ENCODE results near the gene RPTN. TPM values are rescaled to one million over a fixed set of nuclear protein-coding genes. Genes with fewer than 3 reads are reported as not detected.
A peak's percentile ranks its signal among the peaks of the same experiment; 100 is the strongest.

RPTN gene
- total RNA-seq, 2 experiments from 2014 or later: not detected

GRCh38 chr1:152115344-152115743 is 43.7 kb downstream of the RPTN start, which contains the start of gene TCHH:
Gene TCHH, minus strand, starts transcription at chr1:152115444. Its CDS starts 1,364 bp downstream, at chr1:152114080.
- H3K27me3 Mint-ChIP-seq: peaks cover 41% of the 10 kb centered on the region
- H3K9me3 Mint-ChIP-seq: no peaks in the 10 kb centered on the region
- ChIA-PET CTCF (no interaction called here), POLR2A (no interaction called here)
- H3K4me1 Mint-ChIP-seq: no peaks in the 10 kb centered on the region
- no peak within 1 kb of the TSS for H3K4me3 Mint-ChIP-seq
- peaks cover 3% of the 10 kb centered on the region for H3K36me3 Mint-ChIP-seq (ENCODE audit: low read depth)
- DNase-seq: no peak
- no peak within 1 kb of the TSS for H3K27ac Mint-ChIP-seq

DNA sequence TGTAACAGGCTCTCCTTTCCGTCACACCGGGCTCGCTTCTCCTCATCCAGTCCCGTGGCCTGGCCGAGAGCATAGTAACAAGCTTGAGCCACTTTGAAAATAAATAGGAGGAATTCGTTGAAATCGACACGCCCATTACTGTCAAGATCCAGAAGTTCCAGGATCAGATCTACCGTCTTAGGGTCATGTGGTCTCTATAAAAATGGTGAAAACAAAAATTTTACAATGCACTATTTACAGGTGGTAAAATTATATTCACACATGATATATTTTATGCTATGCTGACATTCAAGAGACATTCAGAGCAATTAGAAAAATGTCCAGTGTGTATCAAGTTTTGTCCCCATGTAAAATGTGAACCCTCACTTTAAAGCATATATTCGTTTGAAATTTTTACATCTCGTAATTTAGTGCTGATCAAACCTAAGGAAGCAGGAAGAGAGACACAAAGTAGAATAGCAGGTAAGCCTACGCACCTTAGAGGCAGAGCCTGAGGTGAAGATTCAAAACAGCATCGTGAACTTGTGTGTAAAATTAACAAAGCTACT is 46.1 kb downstream of the RPTN start:
- POLR2A ChIA-PET: no interaction called here
- Mint-ChIP-seq H3K27ac (no peak overlapping the region), H3K4me3 (no peak overlapping the region), H3K27me3 (peaks cover 21% of the 10 kb centered on the region), H3K4me1 (no peaks in the 10 kb centered on the region), H3K36me3 (ENCODE audit: low read depth) (peaks cover 3% of the 10 kb centered on the region), H3K9me3 (no peaks in the 10 kb centered on the region)
- CTCF ChIA-PET: no interaction called here
- DNase-seq: no peak

DNA sequence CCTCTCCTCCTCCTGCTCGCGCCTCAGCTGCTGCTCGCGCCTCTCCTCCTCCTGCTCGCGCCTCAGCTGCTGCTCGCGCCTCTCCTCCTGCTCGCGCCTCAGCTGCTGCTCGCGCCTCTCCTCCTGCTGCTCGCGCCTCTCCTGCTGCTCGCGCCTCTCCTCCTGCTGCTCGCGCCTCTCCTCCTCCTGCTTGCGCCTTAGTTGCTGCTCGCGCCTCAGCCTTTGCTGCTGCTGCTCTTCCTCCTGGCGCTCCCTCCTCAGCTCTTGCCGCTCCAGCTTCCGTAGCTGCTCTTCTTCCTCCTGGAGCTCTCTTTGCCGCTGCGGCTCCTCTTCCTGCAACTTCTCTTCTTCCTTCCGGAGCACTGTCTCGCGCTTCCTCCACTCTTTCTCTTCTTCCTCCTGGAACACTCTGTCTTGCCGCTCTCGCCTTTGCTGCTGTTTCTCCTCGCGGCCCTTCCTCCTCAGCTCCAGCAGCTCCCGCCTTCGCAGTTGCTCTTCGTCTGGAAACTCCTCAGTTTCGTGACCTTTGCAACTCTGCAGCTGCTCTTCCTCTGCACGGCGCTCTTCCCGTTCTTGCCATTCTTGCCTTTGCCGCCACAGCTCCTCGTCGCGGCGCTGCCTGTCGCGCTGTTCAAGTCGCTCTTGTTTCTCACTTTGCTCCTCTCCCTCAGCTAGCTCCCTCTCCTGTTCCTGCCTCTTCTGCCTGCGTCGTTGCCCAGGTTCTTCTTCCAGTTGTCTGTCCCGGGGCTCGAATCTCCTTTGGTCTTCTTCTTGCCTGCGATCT is 46.7 kb downstream of the RPTN start:
- Mint-ChIP-seq H3K9me3 (no peaks in the 10 kb centered on the region), H3K4me1 (no peaks in the 10 kb centered on the region), H3K4me3 (no peak overlapping the region), H3K27me3 (peaks cover 18% of the 10 kb centered on the region), H3K36me3 (ENCODE audit: low read depth) (peaks cover 3% of the 10 kb centered on the region), H3K27ac (no peak overlapping the region)
- ChIA-PET CTCF (interaction anchor here (0.7 to 1.0 kb wide), 2 partner anchors 48 to 72 kb away, joined by 3 to 5 read pairs; no protein-coding TSS in a partner anchor), POLR2A (interaction anchor here (0.6 kb wide), 1 partner anchor 55 kb away, joined by 3 read pairs; no protein-coding TSS in a partner anchor)
- DNase-seq: no peak

- ChIA-PET CTCF (interaction anchor here (0.7 to 2.1 kb wide), 7 partner anchors 13 to 77 kb away, joined by 3 to 8 read pairs (median 3); no protein-coding TSS in a partner anchor), POLR2A (interaction anchor here (0.6 kb wide), 1 partner anchor 55 kb away, joined by 3 read pairs; no protein-coding TSS in a partner anchor)
- peaks cover 11% of the 10 kb centered on the region for H3K27me3 Mint-ChIP-seq
- no peak overlapping the region for H3K4me3 Mint-ChIP-seq
- peak; percentile 37 for DNase-seq
- H3K27ac Mint-ChIP-seq: no peak overlapping the region
- no peaks in the 10 kb centered on the region for H3K4me1 Mint-ChIP-seq
- H3K9me3 Mint-ChIP-seq: no peaks in the 10 kb centered on the region
- H3K36me3 Mint-ChIP-seq (ENCODE audit: low read depth): peaks cover 3% of the 10 kb centered on the region
Measured at GRCh38 chr1:152111515-152111968, 47.5 kb downstream of the RPTN start.

GRCh38 chr1:152110860-152111514 is 48.0 kb downstream of the RPTN start:
- POLR2A ChIA-PET: no interaction called here

DNA sequence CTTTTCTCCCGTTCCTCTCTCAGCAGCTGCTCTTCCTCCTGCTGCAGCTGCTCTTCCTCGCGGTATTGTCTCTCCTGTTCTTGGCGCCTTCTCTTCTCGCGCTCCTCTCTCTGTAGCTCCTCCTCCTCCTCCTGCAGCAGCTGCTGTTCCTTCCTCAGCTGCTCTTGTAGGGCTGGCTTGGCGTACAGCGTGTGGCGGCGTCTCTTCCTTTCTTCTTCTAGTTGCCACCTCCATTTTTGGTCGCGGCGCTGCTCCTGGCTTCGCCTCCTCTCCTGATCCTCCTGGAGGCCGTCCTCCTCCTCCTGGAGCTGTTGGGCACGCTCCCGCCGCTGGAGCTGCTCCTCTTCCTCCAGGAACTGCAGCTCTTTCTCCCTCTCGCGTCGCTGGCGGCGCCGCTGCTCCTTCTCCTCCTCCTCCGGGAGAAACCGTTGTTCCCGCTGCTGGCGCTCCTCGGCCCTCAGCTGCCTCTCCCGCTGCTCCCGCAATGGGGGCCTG is 48.6 kb downstream of the RPTN start:
- no peak overlapping the region for H3K4me3 Mint-ChIP-seq
- H3K27ac Mint-ChIP-seq: no peak overlapping the region
- ChIA-PET CTCF (interaction anchor here (0.6 to 2.1 kb wide), 8 partner anchors 12 to 348 kb away, joined by 3 to 8 read pairs (median 4); no protein-coding TSS in a partner anchor), POLR2A (no interaction called here)
- no peaks in the 10 kb centered on the region for H3K4me1 Mint-ChIP-seq
- H3K27me3 Mint-ChIP-seq: peaks cover 10% of the 10 kb centered on the region
- H3K9me3 Mint-ChIP-seq: no peaks in the 10 kb centered on the region
- peaks cover 3% of the 10 kb centered on the region for H3K36me3 Mint-ChIP-seq (ENCODE audit: low read depth)
- DNase-seq: peak; percentile 31

More at GRCh38 chr1:152110860-152111514, 48.0 kb downstream of the RPTN start:
- peaks cover 3% of the 10 kb centered on the region for H3K36me3 Mint-ChIP-seq (ENCODE audit: low read depth)
- H3K27ac Mint-ChIP-seq: no peak overlapping the region
- H3K9me3 Mint-ChIP-seq: no peaks in the 10 kb centered on the region
- peaks cover 10% of the 10 kb centered on the region for H3K27me3 Mint-ChIP-seq
- H3K4me3 Mint-ChIP-seq: no peak overlapping the region
- no peaks in the 10 kb centered on the region for H3K4me1 Mint-ChIP-seq
- CTCF ChIA-PET: interaction anchor here (0.6 to 2.1 kb wide), 7 partner anchors 13 to 348 kb away, joined by 3 to 8 read pairs (median 4); no protein-coding TSS in a partner anchor
- DNase-seq: peak; percentile 33

GRCh38 chr1:152109998-152110294 is 49.1 kb downstream of the RPTN start:
- no peaks in the 10 kb centered on the region for H3K9me3 Mint-ChIP-seq
- no peaks in the 10 kb centered on the region for H3K4me1 Mint-ChIP-seq
- peaks cover 14% of the 10 kb centered on the region for H3K27me3 Mint-ChIP-seq
- CTCF ChIA-PET: interaction anchor here (0.6 to 2.1 kb wide), 8 partner anchors 12 to 349 kb away, joined by 3 to 8 read pairs (median 4); no protein-coding TSS in a partner anchor
- DNase-seq: no peak
- no peak overlapping the region for H3K4me3 Mint-ChIP-seq
- no peak overlapping the region for H3K27ac Mint-ChIP-seq
- peaks cover 3% of the 10 kb centered on the region for H3K36me3 Mint-ChIP-seq (ENCODE audit: low read depth)
- POLR2A ChIA-PET: no interaction called here

DNA sequence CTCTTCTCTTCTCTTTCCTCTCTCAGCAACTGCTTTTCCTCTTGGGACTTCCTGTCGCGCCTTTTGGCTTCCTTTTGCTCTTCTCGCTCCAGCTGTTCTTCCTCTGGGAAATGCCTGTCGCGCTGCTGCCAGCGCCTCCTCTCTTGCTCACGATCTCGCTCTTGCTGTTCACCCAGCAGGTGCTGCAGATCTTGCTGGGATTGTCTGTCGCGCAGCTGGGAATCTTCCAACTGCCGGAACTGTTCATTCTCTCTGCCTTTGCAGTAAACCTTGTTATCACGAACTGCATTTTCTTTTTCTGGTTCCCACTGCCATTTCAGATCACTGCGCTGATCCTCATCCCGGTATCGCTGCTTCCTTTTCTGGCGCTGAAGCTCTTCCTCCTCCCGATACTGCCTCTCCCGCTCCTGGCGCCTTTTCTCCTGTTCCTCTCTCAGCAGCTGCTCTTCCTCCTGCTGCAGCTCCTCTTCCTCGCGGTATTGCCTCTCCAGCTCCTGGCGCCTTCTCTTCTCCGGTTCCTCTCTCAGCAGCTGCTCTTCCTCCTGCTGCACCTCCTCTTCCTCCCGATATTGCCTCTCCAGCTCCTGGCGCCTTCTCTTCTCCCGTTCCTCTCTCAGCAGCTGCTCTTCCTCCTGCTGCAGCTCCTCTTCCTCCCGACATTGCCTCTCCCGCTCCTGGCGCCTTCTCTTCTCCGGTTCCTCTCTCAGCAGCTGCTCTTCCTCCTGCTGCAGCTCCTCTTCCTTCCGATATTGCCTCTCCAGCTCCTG is 49.6 kb downstream of the RPTN start:
- Mint-ChIP-seq H3K4me3 (no peak overlapping the region), H3K36me3 (ENCODE audit: low read depth) (peaks cover 3% of the 10 kb centered on the region), H3K27ac (no peak overlapping the region), H3K9me3 (no peaks in the 10 kb centered on the region), H3K4me1 (no peaks in the 10 kb centered on the region), H3K27me3 (peaks cover 19% of the 10 kb centered on the region)
- DNase-seq: no peak
- CTCF ChIA-PET: interaction anchor here (0.6 to 2.1 kb wide), 10 partner anchors 10 to 349 kb away, joined by 3 to 8 read pairs (median 4); no protein-coding TSS in a partner anchor
- POLR2A ChIA-PET: no interaction called here

DNA sequence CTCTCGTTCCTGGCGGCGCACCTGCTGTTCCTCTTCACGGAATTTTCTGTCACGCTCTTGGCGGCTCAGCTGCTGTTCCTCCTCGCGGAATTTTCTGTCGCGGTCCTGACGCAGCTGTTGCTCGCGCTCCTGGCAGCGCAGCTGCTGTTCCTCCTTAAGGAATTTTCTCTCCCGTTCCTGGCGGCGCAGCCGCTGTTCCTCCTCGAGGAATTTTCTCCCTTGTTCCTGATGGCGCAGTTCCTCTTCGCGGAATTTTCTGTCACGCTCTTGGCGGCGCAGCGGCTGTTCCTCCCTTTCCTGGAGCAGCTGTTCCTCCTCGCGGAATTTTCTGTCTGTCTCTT is 50.2 kb downstream of the RPTN start:
- Mint-ChIP-seq H3K27me3 (peaks cover 20% of the 10 kb centered on the region), H3K4me3 (no peak overlapping the region), H3K27ac (no peak overlapping the region), H3K9me3 (no peaks in the 10 kb centered on the region), H3K4me1 (no peaks in the 10 kb centered on the region), H3K36me3 (ENCODE audit: low read depth) (peaks cover 2% of the 10 kb centered on the region)
- no peak for DNase-seq
- CTCF ChIA-PET: interaction anchor here (0.6 to 1.8 kb wide), 4 partner anchors 10 to 32 kb away, joined by 3 to 5 read pairs (median 3); no protein-coding TSS in a partner anchor
- POLR2A ChIA-PET: no interaction called here

DNA sequence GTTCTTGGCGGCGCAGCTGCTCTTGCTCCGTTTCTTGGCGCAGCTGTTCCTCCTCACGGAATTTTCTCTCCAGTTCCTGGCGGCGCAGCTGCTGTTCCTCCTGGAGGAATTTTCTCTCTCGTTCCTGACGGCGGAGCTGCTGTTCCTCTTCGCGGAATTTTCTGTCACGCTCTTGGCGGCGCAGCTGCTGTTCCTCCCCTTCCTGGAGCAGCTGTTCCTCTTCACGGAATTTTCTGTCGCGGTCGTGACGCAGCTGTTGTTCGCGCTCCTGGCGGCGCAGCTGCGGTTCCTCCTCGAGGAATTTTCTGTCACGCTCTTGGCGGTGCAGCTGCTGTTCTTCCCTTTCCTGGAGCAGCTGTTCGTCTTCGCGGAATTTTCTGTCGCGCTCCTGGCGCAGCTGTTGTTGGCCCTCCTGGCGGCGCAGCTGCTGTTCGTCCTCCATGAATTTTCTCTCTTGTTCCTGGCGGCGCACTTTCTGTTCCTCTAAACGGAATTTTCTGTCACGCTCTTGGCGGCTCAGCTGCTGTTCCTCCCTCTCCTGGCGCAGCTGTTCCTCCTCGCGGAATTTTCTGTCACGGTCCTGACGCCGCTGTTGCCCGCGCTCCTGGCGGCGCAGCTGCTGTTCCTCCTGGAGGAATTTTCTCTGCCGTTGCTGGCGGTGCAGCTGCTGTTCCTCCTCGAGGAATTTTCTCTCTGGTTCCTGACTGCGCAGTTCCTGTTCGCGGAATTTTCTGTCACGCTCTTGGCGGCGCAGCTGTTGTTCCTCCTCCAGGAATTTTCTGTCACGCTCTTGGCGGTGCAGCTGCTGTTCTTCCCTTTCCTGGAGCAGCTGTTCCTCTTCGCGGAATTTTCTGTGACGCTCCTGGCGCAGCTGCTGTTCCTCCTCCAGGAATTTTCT is 50.8 kb downstream of the RPTN start:
- Mint-ChIP-seq H3K36me3 (ENCODE audit: low read depth) (no peaks in the 10 kb centered on the region), H3K9me3 (no peaks in the 10 kb centered on the region), H3K4me1 (no peaks in the 10 kb centered on the region), H3K27ac (no peak overlapping the region), H3K27me3 (peaks cover 24% of the 10 kb centered on the region), H3K4me3 (no peak overlapping the region)
- CTCF ChIA-PET: interaction anchor here (0.6 to 1.8 kb wide), 4 partner anchors 11 to 31 kb away, joined by 3 to 5 read pairs (median 3); no protein-coding TSS in a partner anchor
- no peak for DNase-seq
- POLR2A ChIA-PET: no interaction called here

DNA sequence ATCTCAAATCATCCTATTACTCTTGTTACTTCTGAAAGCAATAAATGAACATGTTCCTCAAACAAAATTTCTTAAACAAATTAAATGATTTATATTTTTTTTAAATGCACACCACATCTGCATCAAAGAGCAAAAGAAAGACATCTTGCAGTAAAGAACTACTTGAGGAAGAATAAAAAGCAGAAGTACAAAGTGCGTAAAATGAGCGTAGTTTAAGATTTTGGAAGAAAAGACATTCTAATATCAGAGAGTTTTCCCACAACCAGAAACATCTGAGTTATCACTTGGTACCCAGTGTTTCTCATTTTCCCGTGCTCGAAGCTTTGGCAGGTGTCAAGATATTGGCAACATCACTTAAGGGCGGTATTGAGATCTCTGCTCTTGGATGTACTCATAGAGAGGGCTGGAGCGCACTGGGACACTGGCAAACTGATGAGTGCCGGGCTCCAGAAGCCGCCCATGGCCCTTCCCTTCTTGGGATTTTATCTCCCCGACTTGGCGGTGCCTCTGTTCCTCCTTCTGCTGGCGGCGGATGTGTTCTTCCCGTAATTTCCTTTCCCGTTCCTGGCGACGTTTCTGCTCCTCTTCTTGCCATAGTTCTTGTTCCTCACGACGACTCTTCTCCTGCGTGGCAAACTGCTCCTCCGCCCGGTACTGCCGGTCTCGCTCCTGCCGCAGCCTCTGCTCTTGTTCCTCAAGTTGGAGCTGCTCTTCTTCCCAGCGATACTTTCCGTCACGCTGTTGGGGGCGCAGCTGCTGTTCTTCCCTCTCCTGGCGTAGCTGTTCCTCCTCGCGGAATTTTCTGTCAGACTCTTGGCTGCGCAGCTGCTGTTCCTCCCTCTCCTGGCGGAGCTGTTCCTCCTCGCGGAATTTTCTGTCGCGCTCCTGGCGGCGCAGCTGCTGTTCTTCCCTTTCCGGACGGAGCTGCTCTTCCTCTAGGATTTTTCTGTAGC is 51.7 kb downstream of the RPTN start:
- Mint-ChIP-seq H3K4me3 (peak overlapping the region; percentile 21), H3K27me3 (peaks cover 30% of the 10 kb centered on the region), H3K27ac (no peak overlapping the region), H3K9me3 (no peaks in the 10 kb centered on the region), H3K4me1 (no peaks in the 10 kb centered on the region), H3K36me3 (ENCODE audit: low read depth) (no peaks in the 10 kb centered on the region)
- CTCF ChIA-PET: interaction anchor here (1.8 kb wide), 1 partner anchor 23 kb away, joined by 5 read pairs; no protein-coding TSS in a partner anchor
- DNase-seq: no peak
- POLR2A ChIA-PET: no interaction called here

Data from activated CD4-positive, alpha-beta T cell treated with anti-CD3 and anti-CD28 coated beads, Interleukin-2, amount 10 ng/mL, durations not matched to agents 7 days and 5 days (primary cell).